Measurements from ENCODE around the gene NELFA. TPM values are rescaled to one million over a fixed set of nuclear protein-coding genes. Genes with fewer than 3 reads are reported as not detected.

Gene NELFA
- total RNA-seq, 4 donors from 2014 or later: 8.2 to 17.7 (median 13.9) TPM

GRCh38 chr4:1943928-1944327 is 64.8 kb downstream of the NELFA start:
- no peak for ATAC-seq (ENCODE audit: low FRiP score)
- no peak for TF ChIP-seq CTCF (IDR thresholded peaks at IDR 0.05)
- no peak for DNase-seq (ENCODE audit: low spot score)

GRCh38 chr4:1940566-1940965 is 68.2 kb downstream of the NELFA start:
- ATAC-seq (ENCODE audit: low FRiP score) (no peak), DNase-seq (ENCODE audit: low spot score) (no peak)
- no peak for TF ChIP-seq CTCF (IDR thresholded peaks at IDR 0.05)

- no peak for ATAC-seq (ENCODE audit: low FRiP score)
- TF ChIP-seq CTCF (IDR thresholded peaks at IDR 0.05): no peak
- DNase-seq (ENCODE audit: low spot score): no peak
Measured at GRCh38 chr4:1939664-1940509, 68.9 kb downstream of the NELFA start.

- no peak for TF ChIP-seq CTCF (IDR thresholded peaks at IDR 0.05)
- ATAC-seq (ENCODE audit: low FRiP score) (no peak), DNase-seq (ENCODE audit: low spot score) (no peak)
Measured at GRCh38 chr4:1938027-1938426, 70.7 kb downstream of the NELFA start.

GRCh38 chr4:1937550-1937949 is 71.2 kb downstream of the NELFA start:
- TF ChIP-seq CTCF (IDR thresholded peaks at IDR 0.05): no peak
- DNase-seq (ENCODE audit: low spot score) (no peak), ATAC-seq (ENCODE audit: low FRiP score) (no peak)

- ATAC-seq (ENCODE audit: low FRiP score): no peak
Measured at GRCh38 chr4:1933700-1934099, 75.1 kb downstream of the NELFA start.

More at GRCh38 chr4:1933700-1934099, 75.1 kb downstream of the NELFA start:
- TF ChIP-seq CTCF (IDR thresholded peaks at IDR 0.05): no peak
- no peak for DNase-seq (ENCODE audit: low spot score)
